GM12878 (cell line): ENCODE data around the gene GALNT9. TPM values are rescaled to one million over a fixed set of nuclear protein-coding genes. Genes with fewer than 3 reads are reported as not detected.

Source experiments
- ATAC-seq: fragments of 200-7000 bp; cut with Tn5 transposase; 3 replicates; pipeline ENCODE4 v1.9.1; 2020; ENCODE audit warnings: mild to moderate bottlenecking, moderate library complexity
- BruUV-seq: library from RNA; stranded (reverse); fragments of 400-500 nt; replicated peaks from 2 replicates; lab custom pipeline; 2021; lab: Mats Ljungman, UMichigan
- CTCF ChIA-PET: fragments of 300-600 bp; sonication (Branson Sonifier 250); formaldehyde crosslinking; extraction: SDS; loops from one replicate; lab custom pipeline; 2021; ENCODE audit warnings: inconsistent platforms; lab: Yijun Ruan, JAX
- POLR2A ChIA-PET: fragments of 350-600 bp; formaldehyde crosslinking; extraction: SDS; loops from one replicate; lab custom pipeline; 2021; ENCODE audit warnings: inconsistent platforms; lab: Charles Lee
- RAD21 ChIA-PET: fragments of 300-600 bp; sonication (Branson Sonifier 250); formaldehyde crosslinking; loops from one replicate; lab custom pipeline; 2023; ENCODE audit warnings: antibody characterized with exemption; ENCODE audit not compliant: unreplicated experiment; lab: Charles Lee
- SMC1A ChIA-PET: fragments of 300-600 bp; sonication (Branson Sonifier 250); formaldehyde crosslinking; loops from one replicate; lab custom pipeline; 2023; ENCODE audit not compliant: unreplicated experiment, uncharacterized antibody; lab: Charles Lee
- DNase-seq: peaks from one replicate; pipeline ENCODE4 v3.0.0-alpha.2; 2011; ENCODE audit warnings: low read depth, low spot score
- FAIRE-seq: peaks from 3 replicates; lab custom pipeline; 2011; peaks lifted over from hg19 to GRCh38; lab: Jason Lieb, UNC
- H2AFZ ChIP-seq: 2 replicates; pipeline ENCODE4 v1.6.0; 2011; ENCODE audit warnings: low read depth, low read length, control low read depth; ENCODE audit not compliant: control insufficient read depth
- H3K27ac ChIP-seq: 2 replicates; pipeline ENCODE4 v1.5.1; 2011; ENCODE audit warnings: control low read depth; ENCODE audit not compliant: control insufficient read depth, insufficient read depth
- H3K27me3 ChIP-seq, 2 experiments: replicated peaks in 1 of 2; 2 replicates each; pipeline versions ENCODE4 v1.6.0 to v1.6.1; 2011; ENCODE audit warnings: low read length in 1 of 2; ENCODE audit not compliant: control insufficient read depth in 2 of 2, insufficient read depth in 2 of 2
- H3K36me3 ChIP-seq, 2 experiments: 2 replicates each; pipeline ENCODE4 v1.5.1; 2011; ENCODE audit warnings: low read length in 1 of 2; ENCODE audit not compliant: control insufficient read depth in 2 of 2, insufficient read depth in 2 of 2
- H3K4me1 ChIP-seq: 2 replicates; pipeline ENCODE4 v1.6.1; 2011; ENCODE audit warnings: mild to moderate bottlenecking, low read length, moderate library complexity, mixed read lengths; ENCODE audit not compliant: control insufficient read depth, insufficient read depth
- H3K4me2 ChIP-seq: 2 replicates; pipeline ENCODE4 v1.6.0; 2011; ENCODE audit warnings: control low read depth; ENCODE audit not compliant: control insufficient read depth, insufficient read depth
- H3K4me3 ChIP-seq: fragments of 200-600 bp; sonication (generic); 2 replicates; pipeline ENCODE4 v1.5.1; 2016
- H3K79me2 ChIP-seq: 2 replicates; pipeline ENCODE4 v1.6.0; 2011; ENCODE audit warnings: low read length; ENCODE audit not compliant: control insufficient read depth, insufficient read depth
- H3K9ac ChIP-seq: 2 replicates; pipeline ENCODE4 v1.8.0; 2011; ENCODE audit warnings: low read length, control low read depth, mixed read lengths; ENCODE audit not compliant: control insufficient read depth, insufficient read depth
- H3K9me3 ChIP-seq: replicated peaks from 3 replicates; pipeline ENCODE4 v1.5.1; 2011; ENCODE audit warnings: mild to moderate bottlenecking, low read length; ENCODE audit not compliant: control insufficient read depth, insufficient read depth
- H4K20me1 ChIP-seq: 2 replicates; pipeline ENCODE4 v1.6.0; 2011; ENCODE audit not compliant: control insufficient read depth, insufficient read depth
- GABPA ChIP-seq: IDR thresholded peaks from 2 replicates; pipeline ENCODE4 v1.6.1; 2014; ENCODE audit warnings: antibody characterized with exemption, low read depth, mild to moderate bottlenecking, inconsistent platforms
- POLR2AphosphoS5 ChIP-seq: IDR thresholded peaks from 2 replicates; pipeline ENCODE4 v1.6.1; 2011; ENCODE audit warnings: mild to moderate bottlenecking, low read length, inconsistent platforms
- SIX5 ChIP-seq: IDR thresholded peaks from 2 replicates; pipeline ENCODE4 v1.6.1; 2011; ENCODE audit warnings: mild to moderate bottlenecking, low read depth, low read length, moderate library complexity; ENCODE audit not compliant: severe bottlenecking
- TAF1 ChIP-seq: IDR thresholded peaks from 2 replicates; pipeline ENCODE4 v1.6.1; 2011; ENCODE audit warnings: mild to moderate bottlenecking, low read depth, low read length, borderline replicate concordance
- YY1 ChIP-seq: IDR thresholded peaks from 2 replicates; pipeline ENCODE4 v1.6.1; 2011; ENCODE audit warnings: low read depth, mild to moderate bottlenecking, low read length
- ZNF207 ChIP-seq: fragments of 450-650 bp; IDR thresholded peaks from 2 replicates; pipeline ENCODE4 v1.6.1; 2014; ENCODE audit warnings: antibody characterized with exemption, mild to moderate bottlenecking, borderline replicate concordance
- WGBS: methylation state at CpG from one replicate; pipeline ENCODE4 v1.1.6; 2016; ENCODE audit warnings: low lambda C conversion rate; ENCODE audit not compliant: insufficient replicate concordance, insufficient coverage; ENCODE audit errors: missing lambda C conversion rate; 5-methylcytosine and 5-hydroxymethylcytosine counted together
- in situ Hi-C: fragments of 300-500 bp; cut with MboI; formaldehyde crosslinking; loops from 9 replicates; pipeline ENCODE4 v1.14.3; 2018; ENCODE audit warnings: mixed read lengths
- intact Hi-C: fragments of 100-400 bp; cut with micrococcal nuclease; formaldehyde crosslinking; loops from one replicate; pipeline ENCODE4 v1.14.2; 2022; ENCODE audit not compliant: unreplicated experiment
- polyA plus RNA-seq, 11 experiments: library from polyadenylated mRNA; depleted of rRNA in 4 of 11; unstranded in 6 of 11; stranded (reverse) in 5 of 11; fragments of >200 nt; fragmentation: Nextera tagmentation in 4 of 11; fragmentation: Illumina TruSeq in 1 of 11; extraction: Ambion mirVana in 4 of 11; extraction: Trizol in 1 of 11; gene quantifications; 1 replicate in 1 of 11; 2 replicates in 10 of 11; pipeline versions ENCODE4 v1.2.1 to v1.2.3, GENCODE V29; 2011 to 2016; ENCODE audit warnings: inconsistent platforms in 2 of 11, missing spikeins in 2 of 11, low read depth in 1 of 11
- total RNA-seq, 4 experiments: library from RNA; depleted of rRNA in 3 of 4; stranded (reverse); fragments of >200 nt in 3 of 4; fragmentation: Illumina TruSeq in 1 of 4; extraction: Trizol in 1 of 4; gene quantifications; 2 replicates each; pipeline versions ENCODE4 v1.2.1 to v1.2.3, GENCODE V29; 2013 to 2021
- TF ChIP-seq, protein P1 (sequence below): IDR thresholded peaks from 2 replicates; pipeline ENCODE4 v1.6.1; 2012; ENCODE audit warnings: low read depth, low read length, improper control_type of control experiment

Gene GALNT9
- total and polyA plus RNA-seq, 10 of the 15 experiments (the other 5 are each of a cell fraction or from before 2014, with no cell fraction given) = 0.04 TPM; not detected in 9

DNA sequence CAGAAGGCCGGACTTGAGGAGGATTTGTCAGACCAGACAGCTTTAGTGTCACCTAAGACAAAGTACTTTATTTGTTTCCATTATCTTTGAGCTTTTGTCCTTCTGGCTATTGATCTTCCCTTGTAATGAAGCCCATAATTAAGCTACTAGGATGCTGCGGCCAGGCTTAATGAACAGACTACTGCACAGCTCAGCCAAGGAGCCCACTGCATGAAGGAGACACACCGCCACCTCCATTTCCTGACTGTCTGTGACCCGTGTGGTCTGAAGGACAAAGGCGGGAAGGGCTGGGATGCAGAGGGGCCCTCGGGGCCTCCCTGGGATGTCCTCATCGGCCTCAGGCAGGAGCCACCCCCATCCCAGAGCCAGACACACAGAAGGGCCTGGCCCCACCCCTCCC, 31.0 kb upstream of the GALNT9 start:
- no peak for ATAC-seq
- ChIA-PET CTCF (no interaction called here), POLR2A (no interaction called here)
- 67% methylated on average over 7 of the region's 7 CpGs for WGBS
- no TSS peak for BruUV-seq
- no peaks in the 10 kb centered on the region for H3K27me3 ChIP-seq
- no peak for TF ChIP-seq YY1
- TF ChIP-seq, protein P1, sequence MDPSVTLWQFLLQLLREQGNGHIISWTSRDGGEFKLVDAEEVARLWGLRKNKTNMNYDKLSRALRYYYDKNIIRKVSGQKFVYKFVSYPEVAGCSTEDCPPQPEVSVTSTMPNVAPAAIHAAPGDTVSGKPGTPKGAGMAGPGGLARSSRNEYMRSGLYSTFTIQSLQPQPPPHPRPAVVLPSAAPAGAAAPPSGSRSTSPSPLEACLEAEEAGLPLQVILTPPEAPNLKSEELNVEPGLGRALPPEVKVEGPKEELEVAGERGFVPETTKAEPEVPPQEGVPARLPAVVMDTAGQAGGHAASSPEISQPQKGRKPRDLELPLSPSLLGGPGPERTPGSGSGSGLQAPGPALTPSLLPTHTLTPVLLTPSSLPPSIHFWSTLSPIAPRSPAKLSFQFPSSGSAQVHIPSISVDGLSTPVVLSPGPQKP = no peak
- no peak for TF ChIP-seq ZNF207
- no peak for TF ChIP-seq POLR2AphosphoS5
- no peak for TF ChIP-seq GABPA
- TF ChIP-seq SIX5 = no peak
- TF ChIP-seq, all 136 proteins: peak for 0
- no peak for FAIRE-seq
- in situ Hi-C loops (no loop called here), intact Hi-C loops (no loop called here)
- Histone ChIP-seq H3K4me3 (no peak overlapping the region), H2AFZ (no peak overlapping the region), H3K79me2 (no peaks in the 10 kb centered on the region), H3K9ac (no peak overlapping the region), H3K36me3 (no peaks in the 10 kb centered on the region), H3K4me1 (no peaks in the 10 kb centered on the region), H4K20me1 (no peaks in the 10 kb centered on the region), H3K27ac (no peak overlapping the region), H3K4me2 (no peak overlapping the region), H3K9me3 (peaks cover 5% of the 10 kb centered on the region; the same call in 1 of the 3 replicates)
- ChIA-PET SMC1A (no interaction called here), RAD21 (no interaction called here)
- DNase-seq = no peak

DNA sequence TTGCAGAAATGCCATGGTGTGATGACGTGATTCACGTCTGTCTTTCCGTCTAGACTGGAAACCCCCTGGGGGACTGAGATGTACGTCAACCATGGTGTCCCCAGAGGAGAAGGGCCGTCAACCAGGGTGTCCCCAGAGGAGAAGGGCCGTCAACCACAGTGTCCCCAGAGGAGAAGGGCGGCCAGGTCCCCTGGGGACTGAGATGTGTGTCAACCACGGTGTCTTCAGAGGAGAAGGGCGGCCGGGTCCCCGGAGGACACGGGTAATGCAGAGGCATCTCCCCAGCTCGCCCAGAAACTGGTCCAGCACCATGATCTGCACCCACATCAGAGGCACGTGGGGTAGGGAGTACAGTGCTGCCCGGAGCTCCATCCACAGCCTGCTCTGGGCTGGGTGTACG, 30.6 kb upstream of the GALNT9 start:
- Histone ChIP-seq H4K20me1 (no peaks in the 10 kb centered on the region), H3K4me1 (no peaks in the 10 kb centered on the region), H3K27ac (no peak overlapping the region)
- SMC1A ChIA-PET = no interaction called here
- RAD21 ChIA-PET = no interaction called here
- WGBS = 7% methylated on average over 16 of the region's 16 CpGs
- no peak for FAIRE-seq
- CTCF ChIA-PET = no interaction called here
- TF ChIP-seq TAF1 = no peak
- TF ChIP-seq, all 136 proteins: peak for 0
- no peak for ATAC-seq
- no TSS peak for BruUV-seq
- in situ Hi-C loops (no loop called here), intact Hi-C loops (no loop called here)
- Histone ChIP-seq H3K4me2 (no peak overlapping the region), H3K36me3 (no peaks in the 10 kb centered on the region), H3K79me2 (no peaks in the 10 kb centered on the region), H3K9me3 (peaks cover 5% of the 10 kb centered on the region; the same call in 1 of the 3 replicates), H3K27me3 (no peaks in the 10 kb centered on the region), H3K4me3 (no peak overlapping the region), H3K9ac (no peak overlapping the region), H2AFZ (no peak overlapping the region)
- DNase-seq = no peak
- POLR2A ChIA-PET = no interaction called here
